GM13976 (cell line): Measurements from ENCODE around the gene RPAIN.

Source experiments
- DNase-seq: peaks from one replicate; pipeline ENCODE4 v3.0.0; 2012; ENCODE audit warnings: low spot score
- CTCF ChIP-seq: IDR thresholded peaks from 2 replicates; pipeline ENCODE4 v1.5.1; 2012; ENCODE audit warnings: borderline replicate concordance, mild to moderate bottlenecking; ENCODE audit not compliant: insufficient read depth; ENCODE audit errors: extremely low read depth, missing control alignments, control extremely low read depth
- in situ Hi-C: fragments of 300-500 bp; cut with MboI; formaldehyde crosslinking; loops from one replicate; pipeline ENCODE4 v1.12.0; 2022; ENCODE audit warnings: low sequenced_read_pairs, mixed read lengths, inconsistent platforms; ENCODE audit not compliant: unreplicated experiment

Gene RPAIN

GRCh38 chr17:5410594-5411272, 9.2 kb upstream of the RPAIN start:
- in situ Hi-C loops = no loop called here
- peak; percentile 27 for DNase-seq
- TF ChIP-seq CTCF = no peak

GRCh38 chr17:5413682-5414081, 6.3 kb upstream of the RPAIN start:
- no peak for TF ChIP-seq CTCF
- in situ Hi-C loops = no loop called here
- DNase-seq = no peak

GRCh38 chr17:5416901-5417300, 3.1 kb upstream of the RPAIN start:
- TF ChIP-seq CTCF = no peak
- in situ Hi-C loops = no loop called here
- no peak for DNase-seq

GRCh38 chr17:5418858-5419355, 1.1 kb upstream of the RPAIN start:
- DNase-seq = peak; percentile 81
- in situ Hi-C loops = no loop called here
- no peak for TF ChIP-seq CTCF

GRCh38 chr17:5419356-5419958, 525 bp upstream of the RPAIN start, which contains the start of gene NUP88:
NUP88 (minus strand) TSS chr17:5419662; CDS start chr17:5419650, 12 bp downstream.
- TF ChIP-seq CTCF = no peak
- in situ Hi-C loops = no loop called here
- DNase-seq = peak; percentile 97

GRCh38 chr17:5422505-5422904, 2.5 kb downstream of the RPAIN start:
- in situ Hi-C loops = loop anchor here (10.0 kb wide), 1 partner anchor 58 kb away; no protein-coding TSS in a partner anchor
- DNase-seq = no peak
- TF ChIP-seq CTCF = no peak

GRCh38 chr17:5424909-5425308, 4.9 kb downstream of the RPAIN start:
- in situ Hi-C loops = loop anchor here (10.0 to 25.0 kb wide), 2 partner anchors 60 to 163 kb away; no protein-coding TSS in a partner anchor
- no peak for TF ChIP-seq CTCF
- no peak for DNase-seq
